Measurements from ENCODE around the gene ERC2. TPM values are rescaled to one million over a fixed set of nuclear protein-coding genes. Genes with fewer than 3 reads are reported as not detected.

The ERC2 gene
- total and polyA plus RNA-seq, 2 donors (not counting 3 experiments of a cell fraction or from before 2014, with no cell fraction given): 5.6 to 15.5 TPM

GRCh38 chr3:56309465-56309864, 158.8 kb downstream of the ERC2 start:
- intact Hi-C loops (cut with micrococcal nuclease) (no loop called here), dilution Hi-C loops (cut with MboI; ENCODE audit: extremely low pct_ligation_motif_present, low sequenced_read_pairs) (no loop called here)
- H3K4me3 ChIP-seq (replicated peaks in 1 of 3; ENCODE audit: insufficient read depth in 1 of 3, low read depth in 1 of 3, low read length in 3 of 3): no peak overlapping the region
- no TSS peak for BruUV-seq (replicated peaks)
- TF ChIP-seq JUN (IDR thresholded peaks at IDR 0.05; ENCODE audit: borderline replicate concordance, insufficient read depth, insufficient read length, low read depth) (no peak), MYC (IDR thresholded peaks at IDR 0.05; ENCODE audit: low read depth, low read length) (no peak)
- no peaks in the 10 kb centered on the region for H4K20me1 ChIP-seq (replicated peaks; ENCODE audit: control insufficient read depth, extremely low read depth, insufficient read depth, low read length)
- H3K9me3 ChIP-seq (replicated peaks; ENCODE audit: control insufficient read depth, insufficient read depth, low read length): no peaks in the 10 kb centered on the region
- H3K9me1 ChIP-seq (replicated peaks; ENCODE audit: control insufficient read depth, extremely low read depth, insufficient read depth, low read length): no peaks in the 10 kb centered on the region
- H3K27ac ChIP-seq (ENCODE audit: insufficient read depth, low read depth, low read length): no peak overlapping the region
- no peak overlapping the region for H3K9ac ChIP-seq (replicated peaks; ENCODE audit: extremely low read depth, insufficient read depth, low read length)
- no peak for FAIRE-seq
- CTCF ChIA-PET: interaction anchor here (2.9 kb wide), 1 partner anchor 58 kb away, joined by 11 read pairs; no protein-coding TSS in a partner anchor
- H3K36me3 ChIP-seq (ENCODE audit: control insufficient read depth in 2 of 2, extremely low read depth in 1 of 2, insufficient read depth in 2 of 2, low read length in 2 of 2): no peaks in the 10 kb centered on the region
- H3K79me2 ChIP-seq (ENCODE audit: control insufficient read depth, insufficient read depth, low read length): no peaks in the 10 kb centered on the region
- no peak for DNase-seq (ENCODE audit: low read depth, low spot score)
- no peak overlapping the region for H3K4me2 ChIP-seq (ENCODE audit: insufficient read depth, low read length)
- no peaks in the 10 kb centered on the region for H3K27me3 ChIP-seq (ENCODE audit: control insufficient read depth in 2 of 2, insufficient read depth in 2 of 2, low read length in 2 of 2)
- POLR2A ChIA-PET: no interaction called here
- no peak overlapping the region for H2AFZ ChIP-seq (ENCODE audit: low read depth, low read length)
- no peaks in the 10 kb centered on the region for H3K4me1 ChIP-seq (ENCODE audit: control insufficient read depth, extremely low read depth, insufficient read depth, low read length)

DNA sequence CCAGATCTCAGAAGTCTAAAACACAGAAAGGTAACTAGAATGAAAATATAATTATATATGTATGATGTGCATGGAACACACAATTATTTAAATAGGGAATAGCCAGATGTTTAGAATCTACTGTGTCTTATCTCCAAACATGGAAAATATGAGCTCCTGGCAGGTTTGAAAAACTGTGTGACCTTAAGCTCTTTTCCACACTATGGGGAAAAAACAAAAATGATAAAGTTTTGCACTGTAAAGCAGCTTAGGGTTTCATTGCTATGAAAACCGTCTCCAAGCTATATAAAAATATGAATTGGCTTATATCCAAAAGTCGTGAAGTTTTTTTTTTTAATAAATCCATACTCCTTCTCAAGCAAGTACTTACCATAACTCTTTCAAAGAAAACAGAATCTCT, 159.8 kb downstream of the ERC2 start:
- ChIA-PET CTCF (interaction anchor here (0.8 to 2.9 kb wide), 2 partner anchors 16 to 57 kb away, joined by 3 to 11 read pairs; no protein-coding TSS in a partner anchor), POLR2A (no interaction called here)
- H3K79me2 ChIP-seq (ENCODE audit: control insufficient read depth, insufficient read depth, low read length): no peaks in the 10 kb centered on the region
- TF ChIP-seq FOS (IDR thresholded peaks at IDR 0.05; ENCODE audit: borderline replicate concordance, insufficient read depth, low read length): no peak
- no peak for TF ChIP-seq MAX (IDR thresholded peaks at IDR 0.05; ENCODE audit: insufficient read depth, insufficient read length)
- TF ChIP-seq CTCF (IDR thresholded peaks at IDR 0.05; ENCODE audit: extremely low read depth in 1 of 2, insufficient read depth in 1 of 2, low read depth in 1 of 2, low read length in 2 of 2): no peak
- no peak for TF ChIP-seq POLR2AphosphoS5 (IDR thresholded peaks at IDR 0.05; ENCODE audit: insufficient read depth, low read depth, low read length)
- no peak for TF ChIP-seq MYC (IDR thresholded peaks at IDR 0.05; ENCODE audit: low read depth, low read length)
- TF ChIP-seq JUN (IDR thresholded peaks at IDR 0.05; ENCODE audit: borderline replicate concordance, insufficient read depth, insufficient read length, low read depth): no peak
- no peak for TF ChIP-seq POLR2A (IDR thresholded peaks at IDR 0.05; ENCODE audit: low read depth, low read length)
- TF ChIP-seq GATA2 (IDR thresholded peaks at IDR 0.05; ENCODE audit: insufficient read depth, insufficient read length, low read depth, low read length): no peak
- TF ChIP-seq EZH2 (IDR thresholded peaks at IDR 0.05; ENCODE audit: borderline replicate concordance, low read depth, low read length, severe bottlenecking): no peak
- no peak overlapping the region for H3K4me3 ChIP-seq (replicated peaks in 1 of 3; ENCODE audit: insufficient read depth in 1 of 3, low read depth in 1 of 3, low read length in 3 of 3)
- intact Hi-C loops (cut with micrococcal nuclease) (no loop called here), dilution Hi-C loops (cut with MboI; ENCODE audit: extremely low pct_ligation_motif_present, low sequenced_read_pairs) (no loop called here)
- H3K9me3 ChIP-seq (replicated peaks; ENCODE audit: control insufficient read depth, insufficient read depth, low read length): no peaks in the 10 kb centered on the region
- H2AFZ ChIP-seq (ENCODE audit: low read depth, low read length): no peak overlapping the region
- H3K36me3 ChIP-seq (ENCODE audit: control insufficient read depth in 2 of 2, extremely low read depth in 1 of 2, insufficient read depth in 2 of 2, low read length in 2 of 2): no peaks in the 10 kb centered on the region
- H3K27ac ChIP-seq (ENCODE audit: insufficient read depth, low read depth, low read length): no peak overlapping the region
- no peak overlapping the region for H3K4me2 ChIP-seq (ENCODE audit: insufficient read depth, low read length)
- DNase-seq (ENCODE audit: low read depth, low spot score) (peak; percentile 28), FAIRE-seq (no peak)
- H3K9me1 ChIP-seq (replicated peaks; ENCODE audit: control insufficient read depth, extremely low read depth, insufficient read depth, low read length): no peaks in the 10 kb centered on the region
- BruUV-seq (replicated peaks): no TSS peak
- H3K27me3 ChIP-seq (ENCODE audit: control insufficient read depth in 2 of 2, insufficient read depth in 2 of 2, low read length in 2 of 2): no peaks in the 10 kb centered on the region
- H3K9ac ChIP-seq (replicated peaks; ENCODE audit: extremely low read depth, insufficient read depth, low read length): no peak overlapping the region
- no peaks in the 10 kb centered on the region for H4K20me1 ChIP-seq (replicated peaks; ENCODE audit: control insufficient read depth, extremely low read depth, insufficient read depth, low read length)
- peaks cover 1% of the 10 kb centered on the region for H3K4me1 ChIP-seq (ENCODE audit: control insufficient read depth, extremely low read depth, insufficient read depth, low read length)
